22Rv1 (cell line): ENCODE results near the gene IL20RA.
A peak's percentile ranks its signal among the peaks of the same experiment; 100 is the strongest.
"Not testable (repeated sequence)": the region's sequence is repeated elsewhere in the genome, so short reads cannot be mapped to it uniquely, and the experiment has no call there.

Experiments used
- H3K27ac ChIP-seq: fragments of 450-650 bp; 2 replicates; pipeline ENCODE4 v1.5.1; 2017
- CTCF ChIP-seq: fragments of 450-650 bp; IDR thresholded peaks from 2 replicates; pipeline ENCODE4 v1.5.1; 2017; ENCODE audit warnings: mild to moderate bottlenecking
- ZFX ChIP-seq: fragments of 450-650 bp; IDR thresholded peaks from 2 replicates; pipeline ENCODE4 v1.6.1; 2017; ENCODE audit warnings: antibody characterized with exemption, borderline replicate concordance

Gene IL20RA

GRCh38 chr6:137084865-137085617 lies 40.3 kb upstream of the IL20RA start:
- no peak overlapping the region for H3K27ac ChIP-seq
- TF ChIP-seq CTCF (no peak), ZFX (no peak)

GRCh38 chr6:137084090-137084489 lies 39.3 kb upstream of the IL20RA start:
- no peak for TF ChIP-seq CTCF
- H3K27ac ChIP-seq, result no peak overlapping the region

GRCh38 chr6:137081997-137082396 lies 37.2 kb upstream of the IL20RA start:
- no peak overlapping the region for H3K27ac ChIP-seq
- TF ChIP-seq ZFX (no peak), CTCF (no peak)

- TF ChIP-seq ZFX (no peak), CTCF (no peak)
- no peak overlapping the region for H3K27ac ChIP-seq
These were observed 35.9 kb upstream of the IL20RA start for GRCh38 chr6:137080711-137081110.

- no peak for TF ChIP-seq ZFX
- peak; percentile 92 for TF ChIP-seq CTCF
- no peak overlapping the region for H3K27ac ChIP-seq
These were observed 31.7 kb upstream of the IL20RA start for GRCh38 chr6:137076277-137077068.

- H3K27ac ChIP-seq, result not testable (repeated sequence)
These were observed 31.0 kb upstream of the IL20RA start for GRCh38 chr6:137075790-137076189.

GRCh38 chr6:137070303-137070702 lies 25.5 kb upstream of the IL20RA start:
- H3K27ac ChIP-seq, result no peak overlapping the region
- TF ChIP-seq ZFX, result no peak
- no peak for TF ChIP-seq CTCF
